PC-9 (cell line): Measurements from ENCODE around the gene FITM1. TPM values are rescaled to one million over a fixed set of nuclear protein-coding genes. Genes with fewer than 3 reads are reported as not detected.

Source experiments
- BruUV-seq: library from RNA; stranded (reverse); fragments of 400-500 nt; replicated peaks from 2 replicates; lab custom pipeline; 2021; lab: Mats Ljungman, UMichigan
- CTCF ChIA-PET: fragments of 300-600 bp; sonication (Branson Sonifier 250); formaldehyde crosslinking; loops from one replicate; lab custom pipeline; 2022; ENCODE audit warnings: antibody characterized with exemption; lab: Charles Lee
- POLR2A ChIA-PET: fragments of 300-600 bp; sonication (Branson Sonifier 250); formaldehyde crosslinking; loops from one replicate; lab custom pipeline; 2022; ENCODE audit warnings: antibody characterized with exemption; ENCODE audit not compliant: unreplicated experiment; lab: Charles Lee
- DNase-seq, 2 experiments: peaks; one replicate each; pipeline versions ENCODE4 v3.0.0 to v3.0.0-alpha.2; 2015 to 2022; ENCODE audit warnings: mixed read lengths in 1 of 2
- H2AFZ ChIP-seq: fragments of 200-600 bp; sonication (generic); 2 replicates; pipeline ENCODE4 v1.8.1; 2017; ENCODE audit warnings: antibody characterized with exemption
- H3F3A ChIP-seq: fragments of 200-600 bp; sonication (generic); 2 replicates; pipeline ENCODE4 v1.8.1; 2017; ENCODE audit warnings: antibody characterized with exemption, mild to moderate bottlenecking, low read depth; ENCODE audit not compliant: insufficient read depth
- H3K27ac ChIP-seq: fragments of 200-600 bp; sonication (generic); 2 replicates; pipeline ENCODE4 v1.6.1; 2016; ENCODE audit warnings: mixed run types
- H3K27me3 ChIP-seq: fragments of 200-600 bp; sonication (generic); 2 replicates; pipeline ENCODE4 v1.6.1; 2016; ENCODE audit warnings: low read depth, mixed run types; ENCODE audit not compliant: insufficient read depth
- H3K36me3 ChIP-seq: fragments of 200-600 bp; sonication (generic); 2 replicates; pipeline ENCODE4 v1.6.1; 2016; ENCODE audit warnings: low read depth, mixed run types
- H3K4me1 ChIP-seq: fragments of 200-600 bp; sonication (generic); replicated peaks from 2 replicates; pipeline ENCODE4 v1.6.1; 2016; ENCODE audit warnings: mixed run types; ENCODE audit not compliant: insufficient read depth
- H3K4me2 ChIP-seq: fragments of 200-600 bp; sonication (generic); 2 replicates; pipeline ENCODE4 v1.6.1; 2017; ENCODE audit warnings: mixed run types
- H3K4me3 ChIP-seq: fragments of 200-600 bp; sonication (generic); 2 replicates; pipeline ENCODE4 v1.6.1; 2016; ENCODE audit warnings: mixed run types
- H3K79me2 ChIP-seq: fragments of 200-600 bp; sonication (generic); 2 replicates; pipeline ENCODE4 v1.6.1; 2017; ENCODE audit warnings: low read depth, mixed run types
- H3K9me2 ChIP-seq: fragments of 200-600 bp; sonication (generic); 2 replicates; pipeline ENCODE4 v1.8.1; 2017; ENCODE audit warnings: mild to moderate bottlenecking; ENCODE audit not compliant: insufficient read depth
- H3K9me3 ChIP-seq: fragments of 200-600 bp; sonication (generic); 2 replicates; pipeline ENCODE4 v1.8.1; 2016; ENCODE audit warnings: low read depth; ENCODE audit not compliant: insufficient read depth
- H4K20me1 ChIP-seq: fragments of 200-600 bp; sonication (generic); 2 replicates; pipeline ENCODE4 v1.8.1; 2017; ENCODE audit not compliant: insufficient read depth
- EZH2 ChIP-seq: fragments of 200-600 bp; sonication (generic); IDR thresholded peaks from 2 replicates; pipeline ENCODE4 v1.8.0; 2017; ENCODE audit warnings: antibody characterized with exemption, low read depth
- intact Hi-C: fragments of 100-400 bp; cut with micrococcal nuclease; formaldehyde crosslinking; loops from one replicate; pipeline ENCODE4 v1.10.0; 2022; ENCODE audit not compliant: unreplicated experiment
- total RNA-seq: library from RNA; stranded (reverse); gene quantifications from 2 replicates; pipeline ENCODE4 v1.2.3, GENCODE V29; 2021
- TF ChIP-seq, protein P1 (sequence below): fragments of 200-600 bp; sonication (generic); conservative IDR thresholded peaks from 2 replicates; pipeline ENCODE4 v1.6.1; 2017; ENCODE audit warnings: mixed run types, antibody characterized with exemption, mild to moderate bottlenecking, moderate library complexity

The FITM1 gene
- total RNA-seq, 1 experiment from 2014 or later, result 0.72 TPM

DNA sequence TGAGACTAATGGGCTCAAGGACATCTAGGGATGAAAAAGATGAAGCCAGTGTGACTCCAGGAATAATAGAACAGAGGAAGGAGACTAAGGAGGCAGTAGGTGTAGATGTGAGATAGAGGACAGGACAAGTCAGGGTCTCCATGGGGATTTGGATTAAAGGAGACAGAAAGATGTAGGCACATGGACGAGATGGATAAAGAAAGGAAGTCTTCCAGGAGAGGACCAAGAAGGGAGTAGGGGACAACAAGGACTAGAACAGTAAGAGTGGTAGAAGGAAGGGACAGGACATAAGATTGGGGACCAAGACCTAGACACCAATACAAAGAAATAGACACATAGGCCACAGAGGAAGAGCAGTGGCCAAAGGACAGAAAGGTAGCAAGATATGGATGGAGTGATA lies 43.5 kb upstream of the FITM1 start:
- CTCF ChIA-PET, result no interaction called here
- H4K20me1 ChIP-seq, result no peaks in the 10 kb centered on the region
- H3K4me2 ChIP-seq, result no peak overlapping the region
- peaks cover under 1% of the 10 kb centered on the region; the same call in 1 of the 2 replicates for H3K4me1 ChIP-seq
- H3K9me3 ChIP-seq, result no peaks in the 10 kb centered on the region
- POLR2A ChIA-PET, result no interaction called here
- H3K9me2 ChIP-seq, result no peaks in the 10 kb centered on the region
- no peaks in the 10 kb centered on the region for H3K79me2 ChIP-seq
- no peak for TF ChIP-seq EZH2
- TF ChIP-seq, protein P1, sequence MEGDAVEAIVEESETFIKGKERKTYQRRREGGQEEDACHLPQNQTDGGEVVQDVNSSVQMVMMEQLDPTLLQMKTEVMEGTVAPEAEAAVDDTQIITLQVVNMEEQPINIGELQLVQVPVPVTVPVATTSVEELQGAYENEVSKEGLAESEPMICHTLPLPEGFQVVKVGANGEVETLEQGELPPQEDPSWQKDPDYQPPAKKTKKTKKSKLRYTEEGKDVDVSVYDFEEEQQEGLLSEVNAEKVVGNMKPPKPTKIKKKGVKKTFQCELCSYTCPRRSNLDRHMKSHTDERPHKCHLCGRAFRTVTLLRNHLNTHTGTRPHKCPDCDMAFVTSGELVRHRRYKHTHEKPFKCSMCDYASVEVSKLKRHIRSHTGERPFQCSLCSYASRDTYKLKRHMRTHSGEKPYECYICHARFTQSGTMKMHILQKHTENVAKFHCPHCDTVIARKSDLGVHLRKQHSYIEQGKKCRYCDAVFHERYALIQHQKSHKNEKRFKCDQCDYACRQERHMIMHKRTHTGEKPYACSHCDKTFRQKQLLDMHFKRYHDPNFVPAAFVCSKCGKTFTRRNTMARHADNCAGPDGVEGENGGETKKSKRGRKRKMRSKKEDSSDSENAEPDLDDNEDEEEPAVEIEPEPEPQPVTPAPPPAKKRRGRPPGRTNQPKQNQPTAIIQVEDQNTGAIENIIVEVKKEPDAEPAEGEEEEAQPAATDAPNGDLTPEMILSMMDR, result no peak
- H3K36me3 ChIP-seq, result no peaks in the 10 kb centered on the region
- intact Hi-C loops, result no loop called here
- no peak overlapping the region for H3K4me3 ChIP-seq
- no peak for DNase-seq
- H2AFZ ChIP-seq, result no peak overlapping the region
- H3K27me3 ChIP-seq, result no peaks in the 10 kb centered on the region
- no TSS peak for BruUV-seq
- H3K27ac ChIP-seq, result no peak overlapping the region
- H3F3A ChIP-seq, result no peaks in the 10 kb centered on the region

DNA sequence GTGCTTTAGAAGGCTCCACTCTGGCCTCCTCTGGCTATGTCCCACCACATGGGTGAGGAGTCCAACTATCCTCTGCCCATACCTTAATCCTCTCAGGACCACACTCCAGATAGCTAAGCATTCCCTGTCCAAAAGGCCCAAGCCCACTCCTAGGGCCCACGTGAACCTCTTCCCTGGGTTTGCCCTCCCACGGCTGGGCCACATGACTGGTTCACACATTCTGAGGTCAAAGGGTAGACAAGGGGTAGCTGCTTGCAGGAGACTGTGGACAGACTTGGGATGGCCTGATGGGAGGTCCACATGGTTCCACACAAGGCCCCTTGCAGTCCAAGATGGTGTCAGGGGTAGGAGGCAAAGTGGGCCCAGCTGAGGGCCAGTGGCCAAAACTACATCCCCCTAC lies 42.4 kb upstream of the FITM1 start:
- CTCF ChIA-PET, result interaction anchor here (0.7 kb wide), 1 partner anchor 36 kb away, joined by 4 read pairs; no protein-coding TSS in a partner anchor
- intact Hi-C loops, result no loop called here

DNA sequence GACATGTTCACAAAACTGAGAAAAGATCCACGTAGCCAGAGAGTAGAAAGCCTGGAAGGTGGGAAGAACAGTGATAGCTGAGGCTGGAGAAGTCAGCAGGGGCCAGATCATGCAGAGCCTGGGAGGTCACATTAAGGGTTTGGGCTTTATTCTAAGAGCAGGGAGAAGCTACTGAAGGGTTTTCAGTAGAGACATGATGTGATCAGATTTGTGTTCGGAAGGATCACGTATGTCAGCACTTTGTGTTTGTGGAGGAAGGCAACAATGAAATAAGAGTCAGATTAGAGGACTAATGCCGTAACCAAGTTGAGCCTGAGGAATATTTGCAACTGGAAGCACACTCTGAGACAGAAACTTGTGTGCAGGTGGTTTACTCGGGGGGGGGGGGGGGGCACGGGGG lies 40.6 kb upstream of the FITM1 start:
- Histone ChIP-seq H3K4me3 (no peak overlapping the region), H3K27ac (no peak overlapping the region), H3K9me2 (0 out of 2 replicates have a peak, but pooled peaks cover 3% of the 10 kb centered on the region), H3K27me3 (no peaks in the 10 kb centered on the region), H4K20me1 (no peaks in the 10 kb centered on the region), H3F3A (peaks cover 4% of the 10 kb centered on the region; the same call in 1 of the 2 replicates), H3K79me2 (peaks cover 2% of the 10 kb centered on the region; the same call in 1 of the 2 replicates), H3K9me3 (no peaks in the 10 kb centered on the region), H3K36me3 (no peaks in the 10 kb centered on the region), H3K4me2 (no peak overlapping the region), H2AFZ (no peak overlapping the region), H3K4me1 (peaks cover 8% of the 10 kb centered on the region)
- DNase-seq, result no peak
- POLR2A ChIA-PET, result interaction anchor here (0.6 kb wide), 1 partner anchor 352 kb away, joined by 3 read pairs; no protein-coding TSS in a partner anchor
- TF ChIP-seq EZH2, result no peak
- TF ChIP-seq, protein P1, result no peak
- intact Hi-C loops, result loop anchor here (1.0 to 5.0 kb wide), 3 partner anchors 32 to 75 kb away; partner anchors contain the start of gene IRF9
- no TSS peak for BruUV-seq
- CTCF ChIA-PET, result interaction anchor here (1.1 to 1.2 kb wide), 2 partner anchors 19 to 32 kb away, joined by 5 read pairs; no protein-coding TSS in a partner anchor

More for the DNA sequence above, 42.4 kb upstream of the FITM1 start:
- BruUV-seq, result no TSS peak
- no peak for TF ChIP-seq EZH2
- TF ChIP-seq, protein P1, result no peak
- H3K27me3 ChIP-seq, result no peaks in the 10 kb centered on the region
- H3K79me2 ChIP-seq, result no peaks in the 10 kb centered on the region
- H3K4me2 ChIP-seq, result no peak overlapping the region
- H3K4me1 ChIP-seq, result peaks cover 2% of the 10 kb centered on the region; the same call in 1 of the 2 replicates
- 0 out of 2 replicates have a peak, but pooled peaks cover under 1% of the 10 kb centered on the region for H3K9me2 ChIP-seq
- no peak for DNase-seq
- no peaks in the 10 kb centered on the region for H3K36me3 ChIP-seq
- H2AFZ ChIP-seq, result no peak overlapping the region
- H3K27ac ChIP-seq, result no peak overlapping the region
- H3K4me3 ChIP-seq, result no peak overlapping the region
- no peaks in the 10 kb centered on the region for H3K9me3 ChIP-seq
- POLR2A ChIA-PET, result no interaction called here
- H4K20me1 ChIP-seq, result no peaks in the 10 kb centered on the region
- no peaks in the 10 kb centered on the region for H3F3A ChIP-seq
